ENCODE results near the gene RHNO1.

RHNO1 gene

GRCh38 chr12:2912216-2912575 is 35.2 kb downstream of the RHNO1 start:
- H3K27me3 ChIP-seq (ENCODE audit: insufficient read depth, poor library complexity, severe bottlenecking) = no peaks in the 10 kb centered on the region
- TF ChIP-seq, protein P1, sequence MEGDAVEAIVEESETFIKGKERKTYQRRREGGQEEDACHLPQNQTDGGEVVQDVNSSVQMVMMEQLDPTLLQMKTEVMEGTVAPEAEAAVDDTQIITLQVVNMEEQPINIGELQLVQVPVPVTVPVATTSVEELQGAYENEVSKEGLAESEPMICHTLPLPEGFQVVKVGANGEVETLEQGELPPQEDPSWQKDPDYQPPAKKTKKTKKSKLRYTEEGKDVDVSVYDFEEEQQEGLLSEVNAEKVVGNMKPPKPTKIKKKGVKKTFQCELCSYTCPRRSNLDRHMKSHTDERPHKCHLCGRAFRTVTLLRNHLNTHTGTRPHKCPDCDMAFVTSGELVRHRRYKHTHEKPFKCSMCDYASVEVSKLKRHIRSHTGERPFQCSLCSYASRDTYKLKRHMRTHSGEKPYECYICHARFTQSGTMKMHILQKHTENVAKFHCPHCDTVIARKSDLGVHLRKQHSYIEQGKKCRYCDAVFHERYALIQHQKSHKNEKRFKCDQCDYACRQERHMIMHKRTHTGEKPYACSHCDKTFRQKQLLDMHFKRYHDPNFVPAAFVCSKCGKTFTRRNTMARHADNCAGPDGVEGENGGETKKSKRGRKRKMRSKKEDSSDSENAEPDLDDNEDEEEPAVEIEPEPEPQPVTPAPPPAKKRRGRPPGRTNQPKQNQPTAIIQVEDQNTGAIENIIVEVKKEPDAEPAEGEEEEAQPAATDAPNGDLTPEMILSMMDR (IDR thresholded peaks at IDR 0.05; ENCODE audit: poor library complexity, severe bottlenecking) = no peak
- peaks cover 44% of the 10 kb centered on the region for H3K36me3 ChIP-seq (ENCODE audit: low read depth)
- no peaks in the 10 kb centered on the region for H3K9me3 ChIP-seq (ENCODE audit: severe bottlenecking)
- DNase-seq (ENCODE audit: low spot score) = no peak
- no peak overlapping the region for H3K4me3 ChIP-seq (ENCODE audit: severe bottlenecking)
- no peak for ATAC-seq (ENCODE audit: low read depth)
- no peak overlapping the region for H3K27ac ChIP-seq (ENCODE audit: poor library complexity, severe bottlenecking)
- no peaks in the 10 kb centered on the region for H3K4me1 ChIP-seq (ENCODE audit: insufficient read depth, poor library complexity, severe bottlenecking)

DNA sequence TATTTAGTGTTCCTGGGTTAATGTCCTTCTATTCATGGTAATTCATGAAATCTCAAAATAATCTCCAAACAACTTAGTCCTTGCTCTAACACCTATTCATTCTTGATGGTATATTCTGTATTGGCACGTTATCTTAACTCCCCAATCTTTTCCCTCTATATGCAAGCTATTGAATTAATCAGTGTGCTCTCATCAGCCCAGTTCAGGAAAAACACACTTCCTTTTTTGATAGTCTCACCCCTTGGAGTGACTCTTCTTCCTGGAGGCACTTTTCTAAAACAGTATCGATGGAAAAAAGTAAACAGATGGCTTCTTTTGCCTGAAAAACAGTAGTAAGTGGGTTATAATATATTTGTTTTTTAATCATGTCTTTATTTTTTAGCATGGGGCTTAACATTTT is 42.2 kb downstream of the RHNO1 start:
- TF ChIP-seq, protein P1 (IDR thresholded peaks at IDR 0.05; ENCODE audit: poor library complexity, severe bottlenecking) = no peak
- no peak for DNase-seq (ENCODE audit: low spot score)
- no peak for ATAC-seq (ENCODE audit: low read depth)
- Histone ChIP-seq H3K27me3 (ENCODE audit: insufficient read depth, poor library complexity, severe bottlenecking) (no peaks in the 10 kb centered on the region), H3K27ac (ENCODE audit: poor library complexity, severe bottlenecking) (no peak overlapping the region), H3K4me3 (ENCODE audit: severe bottlenecking) (no peak overlapping the region), H3K9me3 (ENCODE audit: severe bottlenecking) (no peaks in the 10 kb centered on the region), H3K36me3 (ENCODE audit: low read depth) (peaks cover 60% of the 10 kb centered on the region), H3K4me1 (ENCODE audit: insufficient read depth, poor library complexity, severe bottlenecking) (no peaks in the 10 kb centered on the region)

DNA sequence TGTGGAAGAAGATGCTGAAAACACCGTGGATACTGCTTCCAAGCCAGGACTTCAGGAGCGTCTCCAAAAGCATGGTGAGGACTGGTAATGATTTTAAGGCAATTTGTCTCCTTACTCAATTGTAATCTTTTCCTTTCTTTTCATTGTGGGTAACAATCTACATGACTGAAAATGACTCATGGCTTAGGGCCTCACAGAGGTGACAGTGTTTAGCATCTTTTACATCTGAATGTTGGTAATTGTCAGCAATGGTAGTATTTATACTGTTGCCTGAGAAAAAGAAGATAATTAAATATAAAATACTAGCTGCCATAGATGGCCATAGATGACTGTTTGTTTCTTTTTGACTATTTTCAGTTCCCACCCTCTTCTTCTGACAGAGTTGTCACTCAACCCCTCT is 45.3 kb downstream of the RHNO1 start:
- Histone ChIP-seq H3K4me3 (ENCODE audit: severe bottlenecking) (no peak overlapping the region), H3K27ac (ENCODE audit: poor library complexity, severe bottlenecking) (no peak overlapping the region), H3K27me3 (ENCODE audit: insufficient read depth, poor library complexity, severe bottlenecking) (no peaks in the 10 kb centered on the region), H3K9me3 (ENCODE audit: severe bottlenecking) (no peaks in the 10 kb centered on the region), H3K36me3 (ENCODE audit: low read depth) (peaks cover 75% of the 10 kb centered on the region), H3K4me1 (ENCODE audit: insufficient read depth, poor library complexity, severe bottlenecking) (no peaks in the 10 kb centered on the region)
- no peak for ATAC-seq (ENCODE audit: low read depth)
- TF ChIP-seq, protein P1 (IDR thresholded peaks at IDR 0.05; ENCODE audit: poor library complexity, severe bottlenecking) = no peak
- DNase-seq (ENCODE audit: low spot score) = no peak

GRCh38 chr12:2923057-2923456 is 46.0 kb downstream of the RHNO1 start:
- no peaks in the 10 kb centered on the region for H3K27me3 ChIP-seq (ENCODE audit: insufficient read depth, poor library complexity, severe bottlenecking)
- TF ChIP-seq, protein P1 (IDR thresholded peaks at IDR 0.05; ENCODE audit: poor library complexity, severe bottlenecking) = no peak
- no peak for DNase-seq (ENCODE audit: low spot score)
- H3K4me3 ChIP-seq (ENCODE audit: severe bottlenecking) = no peak overlapping the region
- ATAC-seq (ENCODE audit: low read depth) = no peak
- H3K36me3 ChIP-seq (ENCODE audit: low read depth) = peaks cover 82% of the 10 kb centered on the region
- H3K27ac ChIP-seq (ENCODE audit: poor library complexity, severe bottlenecking) = no peak overlapping the region
- H3K4me1 ChIP-seq (ENCODE audit: insufficient read depth, poor library complexity, severe bottlenecking) = no peaks in the 10 kb centered on the region
- no peaks in the 10 kb centered on the region for H3K9me3 ChIP-seq (ENCODE audit: severe bottlenecking)

DNA sequence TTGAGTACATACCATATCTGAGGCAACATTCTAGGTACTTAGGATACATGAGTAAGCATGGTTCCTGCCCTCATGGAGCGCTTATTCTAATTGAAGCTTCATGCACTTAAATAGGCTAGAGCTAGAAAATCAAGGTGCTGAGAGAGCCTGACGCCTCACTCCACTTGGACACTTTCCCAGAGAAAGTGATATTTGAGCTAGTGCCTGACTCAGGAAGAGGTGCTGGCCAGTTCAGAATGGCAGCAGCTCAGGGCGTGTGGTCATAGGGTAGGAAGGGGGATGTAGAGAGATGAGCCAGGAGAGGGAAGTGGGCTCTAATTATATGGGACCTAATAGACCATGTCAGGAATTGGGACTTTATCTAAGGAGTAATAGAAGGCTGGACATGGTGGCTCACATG is 47.0 kb downstream of the RHNO1 start:
- Histone ChIP-seq H3K4me1 (ENCODE audit: insufficient read depth, poor library complexity, severe bottlenecking) (no peaks in the 10 kb centered on the region), H3K27ac (ENCODE audit: poor library complexity, severe bottlenecking) (no peak overlapping the region), H3K4me3 (ENCODE audit: severe bottlenecking) (no peak overlapping the region), H3K36me3 (ENCODE audit: low read depth) (peaks cover 90% of the 10 kb centered on the region), H3K27me3 (ENCODE audit: insufficient read depth, poor library complexity, severe bottlenecking) (no peaks in the 10 kb centered on the region), H3K9me3 (ENCODE audit: severe bottlenecking) (no peaks in the 10 kb centered on the region)
- ATAC-seq (ENCODE audit: low read depth) (no peak), DNase-seq (ENCODE audit: low spot score) (no peak)
- TF ChIP-seq, protein P1 (IDR thresholded peaks at IDR 0.05; ENCODE audit: poor library complexity, severe bottlenecking) = no peak
